K562 (cell line): ENCODE data around the gene PICK1. TPM values are rescaled to one million over a fixed set of nuclear protein-coding genes. Genes with fewer than 3 reads are reported as not detected.

Experiments
- ATAC-seq: fragments of 200-7000 bp; cut with Tn5 transposase; 3 replicates; pipeline ENCODE4 v1.9.1; 2020; ENCODE audit warnings: moderate library complexity
- BruUV-seq: library from RNA; stranded (reverse); fragments of 400-500 nt; replicated peaks from 2 replicates; lab custom pipeline; 2021; lab: Mats Ljungman, UMichigan
- CTCF ChIA-PET: fragments of 300-600 bp; formaldehyde crosslinking; extraction: SDS; loops from one replicate; lab custom pipeline; 2021; ENCODE audit warnings: low intra/inter-chr PET ratio; lab: Yijun Ruan, JAX
- POLR2A ChIA-PET: fragments of 300-600, 350-650 bp; sonication (Branson Sonifier 250); formaldehyde crosslinking; extraction: SDS; loops from one replicate; lab custom pipeline; 2021; ENCODE audit warnings: antibody characterized with exemption, inconsistent platforms; lab: Yijun Ruan, JAX
- DNase-seq, 4 experiments: peaks; one replicate each; pipeline versions ENCODE4 v3.0.0 to v3.0.0-alpha.2; 2011 to 2018; ENCODE audit warnings: low spot score in 3 of 4, mixed read lengths in 3 of 4; ENCODE audit errors: extremely low read depth in 1 of 4
- FAIRE-seq: peaks from 2 replicates; lab custom pipeline; 2011; peaks lifted over from hg19 to GRCh38; lab: Jason Lieb, UNC
- H2AFZ ChIP-seq: 2 replicates; pipeline ENCODE4 v1.6.0; 2011; ENCODE audit warnings: low read depth, low read length, control low read depth, inconsistent platforms
- H3K27ac ChIP-seq: fragments of 200-600 bp; 3 replicates; pipeline ENCODE4 v1.8.0; 2011; ENCODE audit warnings: low read depth, mild to moderate bottlenecking, control low read depth, inconsistent platforms, low read length, moderate library complexity, mixed read lengths; ENCODE audit errors: extremely low read depth
- H3K27me3 ChIP-seq, 2 experiments: fragments of 300-600 bp in 1 of 2; 2 replicates in 1 of 2; 3 replicates in 1 of 2; pipeline versions ENCODE4 v1.6.0 to v1.8.0; 2011; ENCODE audit warnings: inconsistent platforms in 2 of 2, low read length in 2 of 2, mild to moderate bottlenecking in 1 of 2, mixed read lengths in 1 of 2, moderate library complexity in 1 of 2; ENCODE audit not compliant: control insufficient read depth in 2 of 2, insufficient read depth in 2 of 2
- H3K36me3 ChIP-seq: fragments of 300-600 bp; 3 replicates; pipeline ENCODE4 v1.8.0; 2011; ENCODE audit warnings: mild to moderate bottlenecking, low read length, inconsistent platforms; ENCODE audit not compliant: control insufficient read depth, insufficient read depth
- H3K4me1 ChIP-seq, 2 experiments: fragments of 200-600 bp in 1 of 2; replicated peaks in 1 of 2; 2 replicates in 1 of 2; 3 replicates in 1 of 2; pipeline versions ENCODE4 v1.5.1 to v1.8.0; 2011; ENCODE audit warnings: inconsistent platforms in 2 of 2, low read length in 2 of 2, mild to moderate bottlenecking in 1 of 2, mixed read lengths in 1 of 2, moderate library complexity in 1 of 2; ENCODE audit not compliant: control insufficient read depth in 2 of 2, insufficient read depth in 2 of 2
- H3K4me2 ChIP-seq: 2 replicates; pipeline ENCODE4 v1.6.1; 2011; ENCODE audit warnings: low read length, control low read depth, inconsistent platforms, mixed read lengths; ENCODE audit not compliant: insufficient read depth
- H3K4me3 ChIP-seq: fragments of 200-600 bp; sonication (generic), shearing (Covaris generic); 2 replicates; pipeline ENCODE4 v1.5.1; 2016; ENCODE audit warnings: control low read depth, inconsistent platforms
- H3K79me2 ChIP-seq: fragments of 200-600 bp; 3 replicates; pipeline ENCODE4 v1.8.0; 2011; ENCODE audit warnings: low read length, inconsistent platforms; ENCODE audit not compliant: control insufficient read depth, insufficient read depth
- H3K9ac ChIP-seq, 2 experiments: 2 replicates each; pipeline versions ENCODE4 v1.6.0 to v1.6.1; 2011; ENCODE audit warnings: low read depth in 2 of 2, low read length in 2 of 2, control low read depth in 1 of 2, inconsistent platforms in 1 of 2, mild to moderate bottlenecking in 1 of 2, mixed read lengths in 1 of 2; ENCODE audit not compliant: insufficient read depth in 1 of 2
- H3K9me1 ChIP-seq: one replicate; pipeline ENCODE4 v1.6.0; 2011; ENCODE audit warnings: inconsistent platforms, mild to moderate bottlenecking, low read length, moderate library complexity; ENCODE audit not compliant: control insufficient read depth, insufficient read depth
- H3K9me3 ChIP-seq: replicated peaks from 2 replicates; pipeline ENCODE4 v1.5.1; 2011; ENCODE audit warnings: low read depth, low read length, inconsistent platforms; ENCODE audit not compliant: control insufficient read depth, insufficient read depth
- H4K20me1 ChIP-seq: replicated peaks from 2 replicates; pipeline ENCODE4 v1.6.1; 2011; ENCODE audit warnings: low read length, inconsistent platforms, mixed read lengths; ENCODE audit not compliant: control insufficient read depth, insufficient read depth
- BCOR ChIP-seq: fragments of 450-650 bp; IDR thresholded peaks from 2 replicates; pipeline ENCODE4 v1.6.1; 2016
- CBX1 ChIP-seq: sonication (generic); IDR thresholded peaks from 2 replicates; pipeline ENCODE4 v1.6.1; 2016; ENCODE audit warnings: antibody characterized with exemption, low read depth, mild to moderate bottlenecking
- CC2D1A ChIP-seq: fragments of 450-650 bp; IDR thresholded peaks from 2 replicates; pipeline ENCODE4 v1.6.1; 2017; ENCODE audit warnings: mild to moderate bottlenecking
- CHD4 ChIP-seq: fragments of 200-600 bp; sonication (generic); IDR thresholded peaks from 3 replicates; pipeline ENCODE4 v1.6.1; 2012; ENCODE audit warnings: low read depth, mild to moderate bottlenecking, mixed read lengths, low read length, inconsistent platforms; ENCODE audit not compliant: insufficient read depth, insufficient replicate concordance, poor library complexity, severe bottlenecking
- HEY1 ChIP-seq: fragments of 250-450 bp; sonication (Bioruptor Pico); IDR thresholded peaks from 2 replicates; pipeline ENCODE4 v1.5.0; 2020; ENCODE audit warnings: mild to moderate bottlenecking, moderate library complexity, borderline replicate concordance
- NFRKB ChIP-seq: fragments of 450-650 bp; IDR thresholded peaks from 2 replicates; pipeline ENCODE4 v1.6.1; 2016; ENCODE audit warnings: low read depth
- ZNF740 ChIP-seq, 3 experiments: fragments of 200-800 bp in 1 of 3; sonication (Bioruptor generic) in 1 of 3; sonication (generic) in 1 of 3; formaldehyde crosslinking in 1 of 3; IDR thresholded peaks; 2 replicates each; pipeline versions ENCODE4 v1.6.1 to v1.8.0; 2016 to 2022; ENCODE audit warnings: mild to moderate bottlenecking in 2 of 3, missing compliant biosample characterization in 2 of 3, missing genetic modification characterization in 2 of 3, missing genetic modification reagents in 1 of 3
- in situ Hi-C: fragments of 300-500 bp; cut with MboI; formaldehyde crosslinking; loops from 4 replicates; pipeline ENCODE4 v1.15.0; 2018; ENCODE audit warnings: inconsistent platforms, mixed read lengths
- intact Hi-C: fragments of 100-400 bp; cut with micrococcal nuclease; formaldehyde crosslinking; loops from 2 replicates; pipeline ENCODE4 v1.14.2; 2022
- polyA plus RNA-seq, 8 experiments: library from polyadenylated mRNA; depleted of rRNA in 4 of 8; stranded (reverse) in 5 of 8; unstranded in 3 of 8; fragments of >200 nt; fragmentation: Nextera tagmentation in 2 of 8; fragmentation: Illumina TruSeq in 1 of 8; extraction: Ambion mirVana in 2 of 8; extraction: Trizol in 1 of 8; gene quantifications; 2 replicates each; pipeline versions ENCODE4 v1.2.1 to v1.2.3, GENCODE V29; 2011 to 2014; ENCODE audit warnings: inconsistent platforms in 1 of 8, missing spikeins in 1 of 8
- total RNA-seq, 7 experiments: library from RNA; depleted of rRNA in 6 of 7; stranded (reverse); fragments of >200 nt in 6 of 7; fragmentation: Illumina TruSeq in 2 of 7; extraction: Trizol in 2 of 7; gene quantifications; 2 replicates each; pipeline versions ENCODE4 v1.2.1 to v1.2.3, GENCODE V29; 2011 to 2021; ENCODE audit warnings: low replicate concordance in 1 of 7

The PICK1 gene
- total and polyA plus RNA-seq, 9 of the 15 experiments (the other 6 are each of a cell fraction or from before 2014, with no cell fraction given), result 0.06 to 11.0 (median 7.9) TPM; not detected in 1

DNA sequence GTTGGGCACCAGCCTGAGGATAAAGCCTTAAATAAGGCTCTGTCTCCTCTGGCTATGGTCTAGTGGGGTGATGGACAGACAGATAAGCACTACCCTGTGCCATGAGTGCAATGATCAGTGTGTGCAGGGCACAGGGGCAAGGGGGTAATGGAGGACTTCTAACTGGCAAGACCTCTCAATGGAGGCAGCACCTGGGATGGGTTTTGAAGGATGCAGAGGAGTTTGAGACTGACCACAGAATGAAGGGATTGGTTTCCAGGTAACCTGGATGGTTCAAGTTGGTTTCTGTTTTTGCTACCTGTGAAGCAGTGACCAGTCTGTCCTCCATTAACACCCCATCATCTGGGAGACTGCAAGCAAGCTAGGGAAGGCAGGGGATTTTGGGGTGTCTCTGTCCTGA, 27.8 kb upstream of the PICK1 start:
- Histone ChIP-seq H3K4me3 (no peak overlapping the region), H3K79me2 (no peaks in the 10 kb centered on the region)

More for the DNA sequence above, 27.8 kb upstream of the PICK1 start:
- no peaks in the 10 kb centered on the region for H4K20me1 ChIP-seq
- ATAC-seq (no peak), DNase-seq (no peak), FAIRE-seq (no peak)
- no peaks in the 10 kb centered on the region for H3K36me3 ChIP-seq
- intact Hi-C loops, result loop anchor here (10.0 kb wide), 1 partner anchor 75 kb away; the partner anchor contains the start of genes C22orf23 and POLR2F
- H3K4me1 ChIP-seq, result peaks cover 25 to 35% of the 10 kb centered on the region in 2 experiments
- H3K27me3 ChIP-seq, result no peaks in the 10 kb centered on the region; a peak in 1 of 5 replicates
- H2AFZ ChIP-seq, result no peak overlapping the region
- no peak overlapping the region for H3K4me2 ChIP-seq
- CTCF ChIA-PET, result no interaction called here
- no peak overlapping the region for H3K9ac ChIP-seq
- in situ Hi-C loops, result no loop called here
- TF ChIP-seq ZNF740 (CRISPR knock-in tag; IDR thresholded peaks at IDR 0.05), result no peak
- TF ChIP-seq ZNF740 (tag; IDR thresholded peaks at IDR 0.05), result no peak
- no peak for TF ChIP-seq CHD4
- TF ChIP-seq HEY1 (CRISPR knock-in tag), result no peak
- TF ChIP-seq CBX1, result no peak
- no peak for TF ChIP-seq CC2D1A
- TF ChIP-seq NFRKB, result no peak
- no peak for TF ChIP-seq BCOR
- POLR2A ChIA-PET, result interaction anchor here (0.5 kb wide), 1 partner anchor 115 kb away, joined by 3 read pairs; no protein-coding TSS in a partner anchor
- no TSS peak for BruUV-seq
- H3K27ac ChIP-seq, result no peak overlapping the region
- no peaks in the 10 kb centered on the region for H3K9me3 ChIP-seq
- no peaks in the 10 kb centered on the region for H3K9me1 ChIP-seq
